GM18520 (cell line): ENCODE results near the gene PIMREG.

Experiments
- ATAC-seq: cut with Tn5 transposase; IDR thresholded peaks from one replicate; pipeline ENCODE4 v1.9.1; 2021; ENCODE audit not compliant: unreplicated experiment

Gene PIMREG

GRCh38 chr17:6437466-6437865 is 6.8 kb upstream of the PIMREG start:
- ATAC-seq = no peak

- no peak for ATAC-seq
Observed at GRCh38 chr17:6437956-6438355, 6.3 kb upstream of the PIMREG start.

DNA sequence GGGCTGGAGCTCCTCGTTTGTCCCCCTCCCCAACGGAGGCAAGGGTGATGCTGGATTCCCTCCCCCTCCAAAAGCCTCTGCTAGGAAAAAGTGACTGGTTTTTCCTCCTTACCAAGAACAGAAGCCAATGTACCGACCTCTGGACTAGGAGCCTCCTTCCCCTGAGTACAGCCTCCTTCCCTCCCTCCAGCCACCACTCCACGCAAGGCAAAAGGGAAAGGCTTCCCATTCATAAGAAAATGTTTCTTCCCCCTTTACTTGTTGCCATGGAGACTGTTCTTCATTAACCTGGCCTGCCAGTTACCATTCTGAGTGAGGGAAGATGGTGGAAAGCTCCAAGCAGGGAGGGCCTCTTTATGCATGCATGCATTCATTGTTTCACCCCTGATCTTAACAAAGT is 4.3 kb upstream of the PIMREG start:
- ATAC-seq = no peak

DNA sequence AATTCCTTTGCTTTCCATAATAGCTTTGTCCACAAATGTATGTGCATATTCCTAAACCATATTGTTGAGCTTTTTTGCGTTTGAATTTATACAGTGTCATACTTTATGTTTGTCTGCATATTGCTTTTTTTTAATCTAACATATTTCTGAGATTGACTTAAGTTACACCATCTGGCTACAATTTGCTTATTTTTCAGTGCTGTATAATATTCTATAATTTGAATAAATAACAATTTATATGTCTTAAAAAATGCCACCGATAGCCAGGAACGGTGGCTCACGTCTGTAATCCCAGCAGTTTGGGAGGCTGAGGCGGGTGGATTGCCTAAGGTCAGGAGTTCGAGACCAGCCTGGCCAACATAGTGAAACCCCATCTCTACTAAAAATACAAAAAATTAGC is 1.5 kb upstream of the PIMREG start:
- ATAC-seq = no peak

- no peak for ATAC-seq
Observed at GRCh38 chr17:6444571-6445335, 498 bp downstream of the PIMREG start.

GRCh38 chr17:6446516-6447100 is 2.4 kb downstream of the PIMREG start:
- no peak for ATAC-seq

DNA sequence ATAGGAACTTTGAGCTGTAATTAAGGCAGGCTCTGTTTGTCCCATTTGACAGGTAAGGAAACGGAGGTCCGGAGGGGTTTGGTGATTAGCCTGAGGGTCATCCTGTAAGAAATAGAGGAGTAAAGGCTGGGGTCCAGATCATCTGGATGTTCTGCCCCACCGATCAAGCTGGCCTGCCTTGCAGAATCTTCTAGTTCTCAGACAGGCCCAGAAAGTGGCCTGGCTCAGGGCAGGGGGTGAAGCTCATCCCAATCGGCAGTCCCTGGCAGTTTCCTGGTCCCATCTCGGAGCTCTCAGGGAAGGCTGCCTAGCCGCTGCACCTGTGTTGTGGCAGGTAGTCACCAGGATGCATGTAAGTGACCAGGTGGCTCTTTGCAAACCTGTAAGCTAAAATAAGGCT is 4.2 kb downstream of the PIMREG start:
- ATAC-seq = no peak

DNA sequence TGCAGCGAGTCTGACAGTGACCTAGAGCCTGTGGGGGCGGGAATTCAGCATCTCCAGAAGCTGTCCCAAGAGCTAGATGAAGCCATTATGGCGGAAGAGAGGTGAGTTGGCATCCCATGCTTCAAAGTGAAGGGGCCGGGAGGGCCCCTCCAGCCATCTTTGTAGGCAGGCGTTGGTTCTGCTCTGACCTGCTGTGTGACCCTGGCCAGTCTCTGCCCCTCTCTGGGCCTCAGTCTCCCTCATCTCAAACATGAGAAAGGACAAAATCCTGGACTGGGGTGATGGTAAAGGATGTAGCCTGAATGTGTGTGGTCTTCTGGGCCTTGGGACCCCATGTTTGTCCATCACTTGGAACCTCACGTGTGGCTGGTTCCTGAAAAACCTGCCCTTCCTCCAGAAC is 5.1 kb downstream of the PIMREG start:
- ATAC-seq = no peak

- ATAC-seq = no peak
Observed at GRCh38 chr17:6450926-6451832, 6.9 kb downstream of the PIMREG start.

- ATAC-seq = no peak
Observed at GRCh38 chr17:6452471-6453266, 8.4 kb downstream of the PIMREG start.

DNA sequence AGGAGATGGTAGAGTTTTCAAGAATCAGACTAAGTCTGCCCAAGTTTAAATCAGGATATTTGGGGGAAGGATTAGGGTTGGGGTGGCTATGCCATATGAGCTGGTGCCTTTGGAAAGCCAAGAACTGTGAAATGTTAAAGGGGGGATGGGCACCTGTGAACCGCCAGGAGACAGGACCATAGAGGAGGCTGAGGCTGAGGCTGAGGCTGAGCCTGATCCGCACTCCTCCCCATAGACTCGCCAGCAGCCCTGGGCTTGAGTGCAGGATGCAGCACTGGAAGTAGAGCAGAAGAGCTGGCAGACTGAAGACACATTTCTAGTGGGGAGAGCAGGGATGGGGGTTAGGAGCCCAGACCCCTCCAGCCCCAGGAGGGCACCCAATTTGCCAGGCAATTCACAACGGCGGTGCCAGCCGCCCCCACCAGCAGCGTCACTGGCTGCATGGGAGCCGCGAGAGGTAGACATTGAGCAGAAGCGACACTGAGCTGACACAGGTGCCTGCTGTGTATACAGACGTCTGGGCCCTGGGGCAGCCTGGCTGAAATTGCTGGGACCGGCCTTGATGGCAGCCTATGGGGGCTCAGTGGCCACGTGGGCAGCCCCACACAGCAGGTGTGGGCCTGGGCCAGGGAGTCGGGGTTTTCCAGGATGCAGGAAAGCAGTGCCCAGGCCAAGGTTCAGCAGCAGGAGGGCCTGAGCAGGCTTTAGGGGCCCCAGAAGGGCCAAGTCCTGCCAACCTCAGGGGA is 9.2 kb downstream of the PIMREG start:
- ATAC-seq = no peak

GRCh38 chr17:6454495-6455320 is 10.5 kb downstream of the PIMREG start:
- no peak for ATAC-seq

DNA sequence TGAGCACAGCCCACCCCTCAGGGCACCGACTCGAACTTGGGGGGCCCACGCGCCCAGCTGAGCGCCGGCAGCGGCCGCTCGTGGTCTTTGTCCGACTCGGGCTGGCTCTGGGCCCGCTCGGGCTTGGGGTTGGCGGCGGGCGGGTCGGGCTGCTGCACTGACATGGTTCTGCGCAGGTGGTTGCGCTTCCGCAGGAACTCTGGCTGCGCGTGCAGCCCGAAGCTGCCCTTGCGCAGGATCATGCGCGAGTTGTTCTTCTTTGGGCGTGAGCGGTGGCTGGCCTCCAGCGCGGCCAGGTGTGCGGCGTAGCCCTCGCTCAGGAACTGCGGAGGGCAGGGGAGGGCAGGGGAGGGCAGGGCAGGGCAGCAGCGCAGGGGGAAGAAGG is 11.1 kb downstream of the PIMREG start:
- ATAC-seq = no peak

DNA sequence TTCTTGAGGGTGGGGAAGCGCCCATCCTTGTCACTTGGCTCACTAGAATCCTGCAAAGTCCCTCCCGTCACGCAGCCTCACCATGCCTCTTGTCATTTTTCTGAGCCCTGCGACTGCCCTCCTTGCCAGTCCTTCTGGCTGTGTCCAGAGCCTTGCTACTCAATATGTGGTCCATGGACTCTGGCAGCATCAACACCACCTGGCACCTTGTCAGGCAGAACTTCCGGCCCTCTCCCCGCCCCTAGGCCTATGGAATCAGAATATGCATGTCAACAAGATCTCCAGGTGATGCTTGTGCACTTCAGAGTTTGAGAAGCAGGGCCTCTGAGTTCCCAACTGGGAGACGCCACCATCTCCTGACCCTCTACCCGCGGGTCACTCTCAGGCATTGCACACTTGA is 12.1 kb downstream of the PIMREG start:
- no peak for ATAC-seq

GRCh38 chr17:6456914-6457687 is 12.8 kb downstream of the PIMREG start:
- no peak for ATAC-seq

DNA sequence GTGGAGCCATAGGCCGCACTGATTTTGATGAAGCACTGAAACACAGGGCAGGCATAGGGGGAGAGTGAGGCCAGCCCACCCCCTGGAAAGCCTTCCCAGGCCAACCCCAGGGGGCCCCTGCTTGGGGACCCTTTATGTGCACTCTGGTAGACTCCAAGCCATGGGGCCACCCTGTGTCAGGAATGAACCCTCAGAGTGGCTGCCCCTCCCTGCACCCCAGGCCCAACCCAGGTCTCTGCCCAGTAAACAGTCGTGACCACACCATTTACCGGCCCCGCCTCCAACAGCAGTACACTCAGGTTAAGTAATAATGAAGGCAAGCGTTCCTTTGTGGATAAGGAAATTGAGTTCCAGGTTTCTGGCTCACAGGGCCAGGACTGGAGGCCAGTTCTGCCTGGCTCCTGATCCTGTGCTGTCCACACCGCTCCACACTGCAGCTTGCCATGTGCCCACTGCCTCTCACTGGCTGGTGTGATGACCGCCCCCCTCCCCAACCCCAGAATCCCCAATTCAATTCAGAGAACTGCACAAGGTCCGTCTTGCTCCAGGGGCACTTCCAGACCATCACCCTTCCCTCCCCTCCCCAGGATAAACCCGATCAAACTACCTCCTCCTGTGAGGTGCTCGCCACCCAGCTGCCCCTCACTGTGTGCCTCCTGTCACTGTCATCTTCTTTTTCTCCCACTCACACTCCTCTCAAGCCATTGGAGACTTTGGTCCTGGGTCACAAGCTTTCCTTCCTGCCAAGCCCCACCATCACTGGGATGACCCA is 13.6 kb downstream of the PIMREG start:
- no peak for ATAC-seq

DNA sequence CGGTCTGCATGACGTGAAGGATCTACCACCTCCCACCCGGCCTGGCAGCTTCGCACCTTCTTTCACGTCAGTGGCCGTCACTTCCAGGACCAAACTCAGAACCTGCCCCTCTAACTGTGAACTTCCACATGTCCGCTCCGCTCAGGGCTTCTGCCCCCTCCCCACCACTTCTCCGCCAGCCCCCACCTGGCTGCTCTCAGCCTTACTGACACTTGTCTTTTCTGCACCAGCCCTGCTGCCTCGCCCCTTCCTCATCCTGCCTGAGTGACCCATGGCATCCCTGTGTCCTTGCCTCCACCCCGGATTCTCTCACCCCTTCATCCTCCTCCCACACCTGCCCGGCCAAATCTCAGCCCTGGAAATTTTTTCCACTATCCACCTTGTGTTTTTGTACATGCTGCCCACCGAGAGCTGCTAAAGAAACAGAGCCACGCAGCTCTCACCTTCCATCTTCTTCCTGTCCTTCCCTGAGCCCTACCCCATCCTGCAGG is 14.2 kb downstream of the PIMREG start:
- ATAC-seq = no peak
